D341Med (cell line): Measurements from ENCODE around the gene TUBA1C.

ENCODE experiments used
- DNase-seq: peaks from one replicate; pipeline ENCODE4 v3.0.0; 2012; ENCODE audit warnings: low spot score

The TUBA1C gene

DNA sequence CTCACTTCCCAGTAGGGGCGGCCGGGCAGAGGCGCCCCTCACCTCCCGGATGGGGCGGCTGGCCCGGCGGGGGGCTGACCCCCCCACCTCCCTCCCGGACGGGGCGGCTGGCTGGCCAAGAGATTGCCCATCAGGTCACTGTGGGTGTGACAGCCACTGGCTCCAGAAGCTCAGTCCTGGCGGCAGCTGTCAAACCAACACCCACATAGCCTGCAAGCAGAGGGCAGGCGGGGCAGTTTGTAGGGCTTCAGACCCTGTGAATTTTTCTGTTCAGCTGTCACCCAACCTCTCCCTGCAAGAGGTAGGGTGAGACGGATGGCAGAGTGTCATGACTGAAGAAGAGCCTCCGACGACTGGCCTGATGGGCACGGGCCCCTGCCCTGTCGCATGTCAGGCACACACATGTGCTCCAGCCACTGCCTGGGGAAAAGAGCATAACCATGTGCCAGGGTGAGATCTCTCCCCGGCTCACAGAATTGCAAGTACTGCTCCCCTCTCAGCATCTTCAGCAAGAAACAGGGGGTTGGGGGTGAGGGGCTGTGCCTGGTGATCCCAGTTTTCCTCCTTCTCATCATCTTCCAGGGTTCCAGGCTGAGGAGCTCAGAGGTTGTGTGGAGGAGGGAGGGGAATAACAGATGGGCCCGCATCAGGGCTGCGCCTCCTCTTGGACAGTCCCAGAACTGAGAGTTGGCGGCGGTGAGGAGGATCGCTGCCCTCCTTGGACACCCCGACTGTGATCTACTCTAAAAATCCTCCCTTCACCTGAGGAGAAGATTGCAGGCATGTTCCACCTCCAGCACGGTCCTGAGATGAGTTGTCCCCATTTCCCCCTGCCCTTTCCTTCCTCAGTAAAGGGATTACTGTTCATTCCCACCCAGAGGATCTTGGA is 18.9 kb downstream of the TUBA1C start:
- peak; percentile 45 for DNase-seq

- no peak for DNase-seq
Observed at GRCh38 chr12:49284672-49285071, 19.8 kb downstream of the TUBA1C start.

DNA sequence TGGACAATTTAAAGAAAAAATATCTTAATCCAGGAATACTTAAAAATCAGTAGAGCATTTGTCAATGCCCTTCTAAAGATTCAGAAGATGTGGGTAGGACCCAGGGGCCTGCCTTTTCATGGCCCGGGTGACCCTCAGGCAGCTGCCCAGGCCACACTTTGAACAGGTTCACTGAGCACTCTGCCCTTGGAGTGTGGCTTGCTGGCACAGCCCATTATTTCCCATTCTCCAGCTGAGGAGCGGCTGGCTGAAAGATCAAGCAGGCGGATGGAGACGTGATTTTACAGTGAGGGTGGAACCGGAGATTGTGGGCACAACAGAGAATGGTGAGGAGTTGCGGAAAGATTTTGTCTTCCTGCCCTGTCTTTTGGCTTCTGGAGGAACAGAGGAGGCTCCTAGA is 23.0 kb downstream of the TUBA1C start:
- no peak for DNase-seq

GRCh38 chr12:49288412-49288853 is 23.6 kb downstream of the TUBA1C start:
- DNase-seq, result peak; percentile 75

DNA sequence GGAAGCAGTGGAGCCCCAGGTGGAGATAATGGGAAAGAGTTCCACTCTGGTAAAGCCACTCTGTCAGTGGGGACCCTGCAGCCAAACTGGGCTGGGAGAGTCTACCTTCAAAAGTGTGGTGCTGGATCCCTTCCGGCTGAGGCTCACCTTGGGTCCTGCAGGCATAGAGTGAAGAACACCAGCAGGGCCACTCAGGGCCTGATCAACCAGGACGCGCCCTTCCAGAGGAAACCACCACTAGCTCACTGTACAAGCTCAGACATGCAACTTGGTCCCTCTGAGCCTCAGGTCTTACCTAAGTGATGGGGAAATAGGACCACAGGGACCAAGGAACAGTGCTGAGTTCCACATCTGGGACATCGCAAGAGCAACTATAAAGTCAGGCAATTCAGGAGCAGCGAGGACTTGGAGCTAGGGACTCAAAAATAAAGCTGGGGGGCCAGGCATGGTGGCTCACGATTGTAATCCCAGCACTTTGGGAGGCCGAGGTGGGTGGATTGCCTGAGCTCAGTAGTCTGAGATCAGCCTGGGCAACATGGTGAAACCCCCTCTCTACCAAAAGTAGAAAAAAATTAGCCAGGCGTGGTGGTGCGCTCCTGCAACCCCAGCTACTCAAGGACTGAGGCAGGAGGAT is 24.2 kb downstream of the TUBA1C start:
- peak; percentile 33 for DNase-seq

GRCh38 chr12:49292729-49293055 is 27.8 kb downstream of the TUBA1C start:
- no peak for DNase-seq

DNA sequence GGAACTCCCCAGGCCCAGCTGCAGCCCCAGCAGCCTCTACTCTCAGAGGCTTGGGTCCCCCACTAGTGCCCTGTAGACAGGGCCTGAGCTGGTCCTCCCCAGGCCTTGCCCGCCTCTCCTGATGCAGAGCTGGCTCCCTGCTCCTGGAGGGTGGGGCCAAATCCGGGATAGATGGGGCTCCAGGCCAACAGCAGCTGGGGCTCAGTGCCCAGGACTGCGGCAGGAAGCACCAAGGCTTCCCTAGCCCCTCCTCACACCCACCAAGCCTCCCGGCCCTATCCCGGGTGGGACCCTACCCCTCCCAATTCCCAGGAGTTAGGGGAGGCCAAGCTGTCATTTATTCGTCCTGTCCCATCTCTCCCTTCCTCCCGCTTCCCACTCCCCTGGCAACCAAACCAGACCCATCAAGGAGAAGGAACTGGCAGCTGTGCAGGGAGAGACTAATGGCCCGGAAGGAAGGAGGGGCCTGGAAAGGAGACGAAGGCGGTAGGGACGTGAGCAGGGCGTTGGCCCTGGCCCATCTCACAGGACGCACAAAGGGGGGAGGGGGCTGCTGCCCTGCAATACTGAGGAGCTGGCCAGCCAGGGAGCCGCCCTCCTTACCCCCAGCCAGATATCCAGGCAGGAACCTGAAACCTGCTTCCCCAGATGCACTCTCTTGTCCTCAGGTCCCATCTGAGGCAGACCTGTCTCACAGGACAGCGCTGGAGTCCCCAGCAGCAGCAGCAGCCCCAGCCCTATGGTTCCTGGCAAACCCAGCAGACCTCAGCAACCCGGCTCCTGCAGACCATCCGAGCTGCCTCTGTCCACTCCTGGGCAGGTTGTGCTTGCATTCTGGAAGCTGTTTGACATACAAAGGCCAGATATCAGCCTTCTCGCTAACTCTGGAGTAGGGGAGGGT is 28.4 kb downstream of the TUBA1C start:
- no peak for DNase-seq

DNA sequence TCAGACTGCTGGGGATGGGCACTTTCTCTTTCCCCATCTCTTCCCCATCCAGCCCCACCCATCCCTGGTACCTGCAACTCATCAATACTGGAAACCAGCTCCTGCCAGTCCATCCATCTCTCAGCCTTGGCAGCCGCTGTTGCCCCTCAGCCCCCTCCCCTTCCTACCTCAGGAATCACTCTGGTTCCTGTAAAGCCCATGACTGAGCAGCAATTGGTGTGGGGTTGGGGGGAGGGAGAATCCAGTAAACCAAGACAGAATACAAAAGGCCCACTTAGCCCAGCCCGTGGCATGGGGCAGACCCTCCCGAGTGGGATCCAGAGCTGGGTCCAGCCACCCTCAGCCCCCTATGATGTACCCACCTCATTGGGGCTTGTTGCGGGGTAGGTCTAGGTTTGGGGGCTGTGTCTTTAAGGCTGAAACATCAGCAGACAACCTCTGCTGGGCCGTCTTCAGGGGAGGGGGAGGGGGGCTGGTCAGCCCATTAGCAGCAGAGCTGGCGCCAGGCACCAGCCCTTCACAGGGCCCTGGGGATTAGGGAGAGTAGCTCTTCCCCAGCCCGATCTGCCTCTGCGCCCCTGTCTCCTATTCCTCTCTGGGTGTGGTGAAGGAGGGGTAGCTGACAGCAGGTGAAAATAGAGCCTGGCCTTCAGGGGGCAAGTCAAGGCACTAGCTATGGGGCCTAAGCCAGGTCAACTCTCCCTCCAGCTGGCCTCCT is 29.4 kb downstream of the TUBA1C start:
- DNase-seq, result no peak

DNA sequence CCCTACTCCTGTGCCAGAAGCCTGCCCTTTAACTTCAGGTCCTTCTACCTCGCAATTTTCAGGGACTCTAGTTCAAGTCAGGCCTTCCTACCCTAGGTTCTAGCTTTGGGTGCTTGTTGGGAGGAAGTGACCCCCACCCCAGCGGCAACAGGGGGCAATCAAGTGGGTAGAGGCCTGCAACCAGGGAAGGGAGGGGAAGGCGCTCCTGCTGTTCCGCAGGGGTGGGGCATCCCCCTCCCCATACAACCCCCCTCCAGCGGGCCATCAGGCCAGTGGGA is 29.9 kb downstream of the TUBA1C start:
- DNase-seq, result no peak

DNA sequence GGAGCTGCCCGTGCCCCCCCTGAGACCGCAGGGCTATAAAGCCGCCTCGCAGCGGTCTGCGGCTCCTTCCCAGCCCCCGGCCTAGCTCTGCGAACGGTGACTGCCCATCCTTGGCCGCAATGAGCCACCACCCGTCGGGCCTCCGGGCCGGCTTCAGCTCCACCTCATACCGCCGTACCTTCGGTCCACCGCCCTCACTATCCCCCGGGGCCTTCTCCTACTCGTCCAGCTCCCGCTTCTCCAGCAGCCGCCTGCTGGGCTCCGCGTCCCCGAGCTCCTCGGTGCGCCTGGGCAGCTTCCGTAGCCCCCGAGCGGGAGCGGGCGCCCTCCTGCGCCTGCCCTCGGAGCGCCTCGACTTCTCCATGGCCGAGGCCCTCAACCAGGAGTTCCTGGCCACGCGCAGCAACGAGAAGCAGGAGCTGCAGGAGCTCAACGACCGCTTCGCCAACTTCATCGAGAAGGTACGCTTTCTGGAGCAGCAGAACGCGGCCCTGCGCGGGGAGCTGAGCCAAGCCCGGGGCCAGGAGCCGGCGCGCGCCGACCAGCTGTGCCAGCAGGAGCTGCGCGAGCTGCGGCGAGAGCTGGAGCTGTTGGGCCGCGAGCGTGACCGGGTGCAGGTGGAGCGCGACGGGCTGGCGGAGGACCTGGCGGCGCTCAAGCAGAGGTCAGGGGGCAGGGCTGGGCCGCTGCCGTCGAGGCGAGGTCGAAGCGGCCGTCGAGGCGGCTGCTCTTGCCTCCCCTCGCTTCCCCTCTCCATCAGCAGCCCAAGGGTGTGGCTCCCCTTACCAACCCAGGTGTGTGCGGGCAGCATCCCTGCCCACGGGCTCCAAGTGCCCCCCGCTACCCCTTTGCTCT is 30.4 kb downstream of the TUBA1C start, which contains the start of gene PRPH:
Gene PRPH (plus strand): TSS at position 66 of the 855 bp plus-strand sequence. CDS start 54 bp downstream, at position 120.
- DNase-seq, result no peak

DNA sequence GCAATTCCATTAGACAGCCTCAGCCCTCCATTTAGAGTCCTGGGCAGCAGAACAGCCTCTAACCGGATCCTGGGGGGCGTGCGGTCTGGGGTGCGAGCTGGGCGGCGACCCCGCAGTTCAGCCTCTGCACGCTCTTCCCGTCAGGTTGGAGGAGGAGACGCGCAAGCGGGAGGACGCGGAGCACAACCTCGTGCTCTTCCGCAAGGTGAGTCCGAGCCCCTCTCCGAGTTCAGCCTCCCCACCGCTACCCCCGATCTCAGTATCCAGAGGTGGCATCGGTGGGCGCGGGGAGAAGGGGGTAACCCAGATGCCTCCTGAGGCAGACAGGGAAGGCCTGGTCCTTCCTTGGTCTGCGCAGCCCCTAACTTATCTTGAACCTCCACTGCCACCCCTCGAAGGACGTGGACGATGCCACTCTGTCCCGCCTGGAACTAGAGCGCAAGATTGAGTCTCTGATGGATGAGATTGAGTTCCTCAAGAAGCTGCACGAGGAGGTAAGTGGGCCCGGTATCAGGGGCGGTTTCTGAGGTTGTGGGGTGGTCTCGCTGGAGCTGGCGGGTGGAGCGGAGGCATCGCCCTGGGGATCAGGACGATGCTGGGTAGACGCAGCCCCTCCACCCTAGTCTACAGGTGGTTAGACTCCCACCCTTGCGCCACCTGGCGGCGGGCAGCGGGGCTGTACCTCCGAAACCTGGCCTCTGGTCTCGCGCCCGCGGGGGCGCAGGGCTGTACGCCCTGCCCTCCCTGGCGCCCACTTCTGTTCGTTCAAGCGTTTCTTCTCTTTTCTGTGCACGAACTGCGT is 31.4 kb downstream of the TUBA1C start:
- peak; percentile 93 for DNase-seq

GRCh38 chr12:49296836-49297694 is 32.2 kb downstream of the TUBA1C start:
- peak; percentile 82 for DNase-seq

DNA sequence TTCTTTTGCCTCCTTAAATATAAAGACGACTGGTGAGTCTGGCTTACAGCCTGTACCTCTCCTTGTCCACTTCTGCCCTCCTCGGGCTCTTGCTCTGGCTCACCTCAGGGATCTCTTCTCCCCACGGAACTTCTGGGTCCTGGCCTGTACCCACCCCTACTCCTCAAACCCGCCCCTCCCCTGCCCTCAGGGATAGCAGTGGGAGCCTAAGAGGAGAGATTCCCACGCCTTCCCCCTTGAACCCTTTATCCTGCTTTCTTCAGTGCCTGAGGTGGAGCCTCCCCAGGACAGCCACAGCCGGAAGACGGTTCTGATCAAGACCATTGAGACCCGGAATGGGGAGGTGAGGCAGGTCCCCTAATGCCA is 32.8 kb downstream of the TUBA1C start:
- no peak for DNase-seq

GRCh38 chr12:49298160-49298559 is 33.3 kb downstream of the TUBA1C start:
- DNase-seq, result peak; percentile 60

DNA sequence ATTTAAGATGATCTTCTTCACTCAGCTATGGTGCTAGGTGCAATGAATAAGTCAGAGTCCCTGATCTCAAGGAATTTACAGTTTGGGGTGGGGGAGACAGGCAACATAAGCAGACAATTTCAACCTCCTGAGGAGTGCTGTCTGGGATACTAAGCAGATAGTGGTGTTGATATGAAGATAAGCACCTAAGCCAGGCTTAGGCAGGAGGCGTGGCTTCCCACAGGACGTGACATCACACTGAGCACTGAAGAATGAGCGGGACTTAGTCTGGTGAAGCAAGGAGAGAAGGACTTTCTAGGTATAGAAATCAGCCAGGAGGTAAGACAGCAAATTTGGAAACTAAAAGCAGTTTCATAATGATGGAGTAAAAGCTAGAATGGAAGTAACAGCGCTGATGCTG is 36.9 kb downstream of the TUBA1C start:
- DNase-seq, result no peak

DNA sequence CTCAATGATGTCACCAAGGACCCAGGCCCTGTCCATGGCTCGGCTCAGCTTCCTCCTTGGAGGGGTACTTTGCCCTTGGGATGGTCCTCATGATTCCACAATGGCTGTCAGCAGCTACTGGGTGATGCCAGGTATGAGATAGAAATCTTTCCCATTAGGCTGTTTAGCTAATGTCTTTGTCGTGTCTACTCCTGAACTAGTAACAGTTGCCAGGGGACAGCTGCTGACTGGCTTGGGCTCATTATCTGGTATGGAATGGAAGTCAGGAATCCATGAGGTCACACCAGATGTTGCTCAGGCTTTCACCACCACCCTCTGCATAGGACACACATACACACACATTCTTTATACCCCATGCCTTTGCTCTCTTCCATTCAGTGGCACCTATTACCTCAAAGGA is 39.3 kb downstream of the TUBA1C start:
- no peak for DNase-seq

GRCh38 chr12:49305762-49306510 is 41.1 kb downstream of the TUBA1C start:
- DNase-seq, result no peak

GRCh38 chr12:49309386-49309785 is 44.5 kb downstream of the TUBA1C start:
- DNase-seq, result no peak
